Measurements from ENCODE around the gene PANX1. TPM values are rescaled to one million over a fixed set of nuclear protein-coding genes. Genes with fewer than 3 reads are reported as not detected.
A peak's percentile ranks its signal among the peaks of the same experiment; 100 is the strongest.

Gene PANX1
- 10 to 100 TPM; 16.5 to 25.5 TPM for total RNA-seq

GRCh38 chr11:94128746-94129511 is at the start of gene PANX1:
Gene PANX1 (plus strand): TSS chr11:94128841. CDS start chr11:94129313, 472 bp downstream.
- H3K4me3 Mint-ChIP-seq: no peak within 1 kb of the TSS
- H3K9me3 Mint-ChIP-seq: no peaks in the 10 kb centered on the region
- ATAC-seq (peak; percentile 92 to 95), DNase-seq (ENCODE audit: low spot score) (peak; percentile 89)
- peaks cover 23 to 24% of the 10 kb centered on the region in 2 donors for H3K4me1 Mint-ChIP-seq (ENCODE audit: low read depth in 2 of 2)
- H3K27me3 Mint-ChIP-seq: no peaks in the 10 kb centered on the region
- no peaks in the 10 kb centered on the region for H3K36me3 Mint-ChIP-seq
- H3K27ac Mint-ChIP-seq: peak within 1 kb of the TSS in 1 of 2 donors; percentile 89

DNA sequence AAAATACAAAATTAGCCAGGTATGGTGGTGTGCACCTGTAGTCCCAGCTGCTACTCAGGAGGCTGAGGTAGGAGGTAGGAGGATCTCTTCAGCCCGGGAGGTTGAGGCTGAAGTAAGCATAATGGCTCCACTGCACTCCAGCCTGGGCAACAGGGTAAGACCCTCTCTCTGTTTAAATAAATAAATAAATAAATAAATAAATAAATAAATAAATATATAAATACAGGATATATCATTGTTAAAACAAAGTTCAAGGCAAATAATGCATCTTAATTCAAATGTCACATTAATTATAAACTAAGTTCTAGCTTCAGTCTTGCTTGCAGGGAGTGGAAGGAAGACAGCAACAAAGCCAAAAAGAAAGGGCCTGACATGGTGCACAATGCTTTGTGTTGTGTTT is 44.5 kb upstream of the PANX1 start:
- H3K27me3 Mint-ChIP-seq: peaks cover 7 to 49% of the 10 kb centered on the region in 2 donors
- no peak overlapping the region for H3K4me3 Mint-ChIP-seq
- no peaks in the 10 kb centered on the region for H3K4me1 Mint-ChIP-seq (ENCODE audit: low read depth in 2 of 2)
- ATAC-seq (no peak), DNase-seq (ENCODE audit: low spot score) (no peak)
- H3K27ac Mint-ChIP-seq: no peak overlapping the region
- H3K36me3 Mint-ChIP-seq: no peaks in the 10 kb centered on the region
- H3K9me3 Mint-ChIP-seq: no peaks in the 10 kb centered on the region

- no peak for DNase-seq (ENCODE audit: low spot score)
- ATAC-seq: peak in 1 of 2 donors; percentile 6
Observed at GRCh38 chr11:94088906-94089305, 39.7 kb upstream of the PANX1 start.

DNA sequence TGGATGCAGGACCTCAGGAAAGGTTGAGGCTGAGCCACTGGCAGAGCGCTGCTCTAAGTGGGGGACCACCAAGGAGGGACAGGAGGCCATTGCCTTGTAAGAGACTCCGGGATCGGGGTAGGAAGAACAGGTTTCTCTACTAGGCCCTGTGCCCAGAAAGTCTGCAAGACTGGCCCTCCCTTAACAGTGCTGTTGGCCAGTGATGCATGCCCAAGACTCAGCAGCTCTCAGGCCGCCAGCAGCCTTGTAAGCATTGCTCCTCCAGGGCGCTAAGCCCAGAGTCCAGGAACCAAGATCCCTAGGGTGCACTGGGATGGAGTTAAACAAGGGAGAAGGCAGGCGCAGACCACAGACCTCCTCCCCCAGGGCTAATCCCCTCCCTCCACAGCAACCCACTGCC is 39.3 kb upstream of the PANX1 start:
- Mint-ChIP-seq H3K4me1 (ENCODE audit: low read depth in 2 of 2) (no peaks in the 10 kb centered on the region), H3K27ac (no peak overlapping the region), H3K27me3 (peaks cover 8 to 33% of the 10 kb centered on the region in 2 donors), H3K36me3 (no peaks in the 10 kb centered on the region), H3K4me3 (no peak overlapping the region), H3K9me3 (peaks cover 9% of the 10 kb centered on the region)
- DNase-seq (ENCODE audit: low spot score) (no peak), ATAC-seq (peak; percentile 13 to 28)

More at GRCh38 chr11:94088906-94089305, 39.7 kb upstream of the PANX1 start:
- Mint-ChIP-seq H3K27me3 (peaks cover 8 to 33% of the 10 kb centered on the region in 2 donors), H3K4me3 (no peak overlapping the region), H3K27ac (no peak overlapping the region), H3K9me3 (peaks cover 9% of the 10 kb centered on the region), H3K4me1 (ENCODE audit: low read depth in 2 of 2) (no peaks in the 10 kb centered on the region), H3K36me3 (no peaks in the 10 kb centered on the region)

DNA sequence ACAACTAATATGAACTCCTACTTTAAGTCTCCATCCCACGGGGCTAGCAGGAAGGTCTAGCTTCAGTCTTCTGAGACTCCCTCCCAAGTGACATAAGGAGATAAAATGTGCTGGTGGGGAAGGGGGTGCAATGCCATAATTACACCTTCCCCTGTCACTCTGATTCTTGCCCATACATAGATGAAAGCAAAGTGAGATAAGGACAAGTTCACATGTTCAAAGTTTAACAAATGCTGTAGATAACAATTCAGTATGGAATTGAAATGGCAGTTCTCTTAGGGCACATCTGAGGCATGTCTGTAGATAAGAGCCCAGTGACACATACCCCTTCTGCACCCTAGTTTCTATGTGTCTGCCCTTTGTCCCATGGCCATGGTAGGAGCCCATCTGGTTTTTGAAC is 38.2 kb upstream of the PANX1 start:
- H3K9me3 Mint-ChIP-seq: peaks cover 9% of the 10 kb centered on the region
- ATAC-seq: no peak
- no peak overlapping the region for H3K27ac Mint-ChIP-seq
- H3K36me3 Mint-ChIP-seq: no peaks in the 10 kb centered on the region
- no peak overlapping the region for H3K4me3 Mint-ChIP-seq
- no peak for DNase-seq (ENCODE audit: low spot score)
- no peaks in the 10 kb centered on the region for H3K4me1 Mint-ChIP-seq (ENCODE audit: low read depth in 2 of 2)
- H3K27me3 Mint-ChIP-seq: peaks cover 8 to 29% of the 10 kb centered on the region in 2 donors

GRCh38 chr11:94091091-94091490 is 37.5 kb upstream of the PANX1 start:
- Mint-ChIP-seq H3K9me3 (peaks cover 9% of the 10 kb centered on the region), H3K4me3 (no peak overlapping the region), H3K27ac (no peak overlapping the region), H3K36me3 (no peaks in the 10 kb centered on the region), H3K4me1 (ENCODE audit: low read depth in 2 of 2) (no peaks in the 10 kb centered on the region), H3K27me3 (peaks cover 5 to 22% of the 10 kb centered on the region in 2 donors)
- DNase-seq (ENCODE audit: low spot score) (no peak), ATAC-seq (no peak)

DNA sequence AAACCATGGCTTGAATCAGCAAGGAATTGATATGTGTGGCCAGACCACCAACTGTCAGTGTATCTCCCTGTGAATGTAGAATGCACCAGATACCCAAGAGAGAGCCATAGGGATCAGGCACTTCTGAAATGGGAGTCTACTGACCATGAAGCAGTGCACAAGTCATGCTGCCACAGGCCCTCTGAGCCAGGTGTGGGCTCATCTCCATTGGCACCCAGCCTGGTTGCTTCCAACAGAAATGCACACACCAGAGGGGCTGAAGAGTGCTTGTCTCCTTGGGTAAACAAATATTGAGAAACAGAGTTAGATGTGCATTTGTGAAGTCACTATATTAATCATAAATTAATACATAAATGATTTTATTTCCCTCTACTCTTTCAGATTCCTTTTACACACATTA is 28.4 kb upstream of the PANX1 start:
- Mint-ChIP-seq H3K4me1 (ENCODE audit: low read depth in 2 of 2) (no peaks in the 10 kb centered on the region), H3K36me3 (peaks cover 10% of the 10 kb centered on the region), H3K27me3 (peaks cover 12 to 14% of the 10 kb centered on the region in 2 donors), H3K4me3 (no peak overlapping the region), H3K27ac (no peak overlapping the region), H3K9me3 (peaks cover 13% of the 10 kb centered on the region)
- ATAC-seq (no peak), DNase-seq (ENCODE audit: low spot score) (no peak)

- H3K27ac Mint-ChIP-seq: no peak overlapping the region
- H3K9me3 Mint-ChIP-seq: peaks cover 6% of the 10 kb centered on the region
- no peak overlapping the region for H3K4me3 Mint-ChIP-seq
- no peaks in the 10 kb centered on the region for H3K4me1 Mint-ChIP-seq (ENCODE audit: low read depth in 2 of 2)
- DNase-seq (ENCODE audit: low spot score) (no peak), ATAC-seq (no peak)
- H3K36me3 Mint-ChIP-seq: peaks cover 4% of the 10 kb centered on the region
- peaks cover 5 to 10% of the 10 kb centered on the region in 2 donors for H3K27me3 Mint-ChIP-seq
Observed at GRCh38 chr11:94103471-94103870, 25.2 kb upstream of the PANX1 start.

GRCh38 chr11:94104734-94105133 is 23.9 kb upstream of the PANX1 start:
- ATAC-seq (no peak), DNase-seq (ENCODE audit: low spot score) (no peak)
- no peaks in the 10 kb centered on the region for H3K4me1 Mint-ChIP-seq (ENCODE audit: low read depth in 2 of 2)
- peaks cover 5% of the 10 kb centered on the region for H3K36me3 Mint-ChIP-seq
- H3K9me3 Mint-ChIP-seq: peaks cover 3% of the 10 kb centered on the region
- H3K4me3 Mint-ChIP-seq: no peak overlapping the region
- peaks cover 5 to 9% of the 10 kb centered on the region in 2 donors for H3K27me3 Mint-ChIP-seq
- no peak overlapping the region for H3K27ac Mint-ChIP-seq

DNA sequence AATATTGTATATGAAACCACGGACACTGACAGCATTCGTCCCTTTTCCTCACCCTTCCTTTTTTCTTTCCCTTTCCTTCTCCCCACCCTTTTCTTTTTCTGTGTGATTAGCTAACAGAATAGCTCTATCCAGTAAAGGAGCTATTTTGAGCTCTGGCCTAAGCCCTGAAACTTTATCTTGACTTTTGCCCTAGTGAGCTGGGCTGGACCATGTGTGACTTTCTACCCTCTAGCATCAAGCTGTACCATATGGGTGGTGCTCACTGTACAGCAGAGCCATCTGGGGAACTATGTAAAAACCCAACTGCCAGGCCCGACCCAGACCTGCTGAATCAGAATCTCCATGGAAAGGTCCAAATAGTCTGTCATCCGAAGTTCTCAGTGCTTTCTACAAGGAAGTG is 21.9 kb upstream of the PANX1 start:
- Mint-ChIP-seq H3K36me3 (peaks cover 5% of the 10 kb centered on the region), H3K27ac (no peak overlapping the region), H3K4me1 (ENCODE audit: low read depth in 2 of 2) (no peaks in the 10 kb centered on the region), H3K4me3 (no peak overlapping the region), H3K27me3 (peaks cover 5 to 9% of the 10 kb centered on the region in 2 donors), H3K9me3 (peaks cover 3% of the 10 kb centered on the region)
- DNase-seq (ENCODE audit: low spot score): no peak
- ATAC-seq: no peak

DNA sequence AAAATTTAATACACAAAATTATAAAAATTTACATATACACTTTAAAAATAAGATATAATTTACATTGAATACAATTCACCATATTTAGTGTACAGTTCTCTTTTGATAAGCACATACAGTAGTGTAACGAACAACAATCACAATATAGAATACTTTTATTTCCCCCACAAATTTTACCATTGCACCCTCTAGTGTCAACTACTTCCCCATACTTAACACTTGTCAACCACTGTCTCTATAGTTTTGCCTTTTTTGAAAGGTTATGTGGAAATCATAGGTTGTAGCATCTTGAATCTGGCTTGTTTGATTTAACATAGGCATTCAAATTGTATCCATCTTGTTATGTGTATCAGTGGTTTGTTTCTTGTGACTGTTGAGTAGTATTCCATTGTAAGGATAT is 21.3 kb upstream of the PANX1 start:
- H3K27ac Mint-ChIP-seq: no peak overlapping the region
- peaks cover 3% of the 10 kb centered on the region for H3K9me3 Mint-ChIP-seq
- no peaks in the 10 kb centered on the region for H3K4me1 Mint-ChIP-seq (ENCODE audit: low read depth in 2 of 2)
- no peak for ATAC-seq
- H3K27me3 Mint-ChIP-seq: peaks cover 5 to 8% of the 10 kb centered on the region in 2 donors
- DNase-seq (ENCODE audit: low spot score): no peak
- peaks cover 5% of the 10 kb centered on the region for H3K36me3 Mint-ChIP-seq
- no peak overlapping the region for H3K4me3 Mint-ChIP-seq

DNA sequence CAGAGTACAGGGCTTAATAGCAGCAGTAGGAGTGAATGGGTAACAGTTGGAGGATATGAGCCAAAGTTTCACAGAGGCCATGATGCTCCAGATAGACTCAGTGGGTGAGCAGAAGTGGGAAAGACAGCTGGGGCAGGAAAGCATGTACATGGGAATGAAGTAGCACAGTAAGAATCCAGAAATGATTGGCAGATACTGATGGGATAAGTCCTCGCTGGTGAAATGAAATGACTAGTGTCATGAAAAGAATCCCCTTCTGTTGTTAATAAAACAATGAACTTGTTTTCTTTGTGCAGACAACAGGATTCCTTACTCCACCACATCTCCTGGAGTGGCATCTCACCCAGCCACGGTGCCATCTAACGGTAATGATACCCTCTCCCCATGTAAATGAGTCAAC is 17.4 kb upstream of the PANX1 start:
- DNase-seq (ENCODE audit: low spot score) (no peak), ATAC-seq (no peak)
- H3K36me3 Mint-ChIP-seq: peaks cover 5% of the 10 kb centered on the region
- H3K27ac Mint-ChIP-seq: no peak overlapping the region
- H3K27me3 Mint-ChIP-seq: peaks cover 9 to 25% of the 10 kb centered on the region in 2 donors
- H3K4me1 Mint-ChIP-seq (ENCODE audit: low read depth in 2 of 2): no peaks in the 10 kb centered on the region
- no peak overlapping the region for H3K4me3 Mint-ChIP-seq
- H3K9me3 Mint-ChIP-seq: peaks cover 5% of the 10 kb centered on the region

- H3K27ac Mint-ChIP-seq: no peak overlapping the region
- H3K4me1 Mint-ChIP-seq (ENCODE audit: low read depth in 2 of 2): no peaks in the 10 kb centered on the region
- H3K36me3 Mint-ChIP-seq: peaks cover 5% of the 10 kb centered on the region
- peaks cover 9 to 25% of the 10 kb centered on the region in 2 donors for H3K27me3 Mint-ChIP-seq
- H3K4me3 Mint-ChIP-seq: no peak overlapping the region
- peaks cover 5% of the 10 kb centered on the region for H3K9me3 Mint-ChIP-seq
- DNase-seq (ENCODE audit: low spot score) (no peak), ATAC-seq (no peak)
Observed at GRCh38 chr11:94111660-94112059, 17.0 kb upstream of the PANX1 start.

DNA sequence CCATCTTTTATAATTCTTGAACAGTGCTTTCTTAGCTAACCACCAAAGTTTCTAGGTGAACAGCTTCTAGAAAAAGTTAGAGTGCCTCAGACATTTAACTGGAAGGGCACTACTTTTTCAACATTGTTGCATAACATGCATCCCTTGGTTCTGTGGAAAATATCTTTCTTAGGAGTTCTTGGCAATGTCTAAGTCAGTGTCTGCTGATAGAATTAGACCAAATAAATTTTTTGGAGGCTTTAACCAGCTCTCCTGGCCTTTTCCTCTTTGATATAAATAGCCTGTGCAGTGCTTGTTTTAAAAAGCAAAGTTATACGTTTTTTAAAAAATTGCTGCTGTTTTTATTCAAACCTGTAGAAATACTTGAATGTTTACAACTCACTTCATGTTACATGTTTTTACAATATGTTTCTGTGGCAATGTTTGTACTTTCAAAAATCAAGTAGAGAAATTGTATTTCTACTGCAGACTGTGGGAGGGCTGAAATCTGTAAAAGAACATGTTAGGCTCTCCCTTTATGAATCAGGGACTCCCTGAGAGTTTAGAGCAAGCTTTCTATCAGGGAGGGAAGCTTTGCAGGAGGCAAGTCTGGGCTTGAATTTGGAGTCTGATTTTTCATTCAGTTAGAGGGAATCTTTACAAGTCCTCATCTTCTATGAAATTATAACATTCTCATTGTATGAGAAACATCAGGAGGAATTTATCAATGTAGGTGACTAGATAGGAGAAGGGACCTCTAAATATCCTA is 16.3 kb upstream of the PANX1 start:
- Mint-ChIP-seq H3K4me1 (ENCODE audit: low read depth in 2 of 2) (no peaks in the 10 kb centered on the region), H3K27ac (no peak overlapping the region), H3K4me3 (no peak overlapping the region), H3K36me3 (peaks cover 5% of the 10 kb centered on the region), H3K9me3 (peaks cover 5% of the 10 kb centered on the region), H3K27me3 (peaks cover 9 to 25% of the 10 kb centered on the region in 2 donors)
- ATAC-seq (no peak), DNase-seq (ENCODE audit: low spot score) (no peak)

All from natural killer cell treated with Interleukin-12 subunit alpha and Interleukin-12 subunit beta and Interleukin-15 and Interleukin-18, amount 100 ng/mL, for 72 hours (primary cell).